Right lobe of liver (tissue), 6 donors: Measurements from ENCODE around the gene CACNA1C. TPM values are rescaled to one million over a fixed set of nuclear protein-coding genes. Genes with fewer than 3 reads are reported as not detected.

ENCODE experiments used
- ATAC-seq, 4 donors: fragments of 200-7000 bp; cut with Tn5 transposase; one replicate each; pipeline ENCODE4 v1.9.1; 2020; ENCODE audit warnings: mild to moderate bottlenecking in 4 of 4, moderate library complexity in 4 of 4
- DNase-seq, 3 donors: peaks; one replicate each; pipeline ENCODE4 v3.0.0-alpha.2; 2020
- H3K27ac ChIP-seq, 3 donors: fragments of 200-600 bp; one replicate each; pipeline ENCODE4 v1.8.0; 2022
- H3K27me3 ChIP-seq, 2 donors: fragments of 200-600 bp; one replicate each; pipeline ENCODE4 v1.8.0; 2022
- H3K36me3 ChIP-seq, 4 donors: fragments of 200-600 bp; sonication (generic) in 1 of 4; one replicate each; pipeline versions ENCODE4 v1.5.1 to v1.8.0; 2017 to 2022; ENCODE audit warnings: control low read depth in 1 of 4
- H3K4me1 ChIP-seq, 4 donors: fragments of 200-600 bp; sonication (generic) in 1 of 4; one replicate each; pipeline versions ENCODE4 v1.5.1 to v1.8.0; 2017 to 2022; ENCODE audit warnings: control low read depth in 1 of 4
- H3K4me3 ChIP-seq, 3 donors: fragments of 200-600 bp; one replicate each; pipeline ENCODE4 v1.8.0; 2022
- H3K9me3 ChIP-seq, 4 donors: fragments of 200-600 bp; sonication (generic) in 1 of 4; one replicate each; pipeline versions ENCODE4 v1.5.1 to v1.8.0; 2017 to 2022; ENCODE audit warnings: control low read depth in 1 of 4
- CTCF ChIP-seq, 4 donors: fragments of 200-600 bp in 3 of 4; fragments of 450-650 bp in 1 of 4; IDR thresholded peaks; one replicate each; pipeline versions ENCODE4 v1.5.1 to v1.8.0; 2016 to 2022; ENCODE audit warnings: antibody characterized with exemption in 4 of 4, mild to moderate bottlenecking in 2 of 4
- POLR2A ChIP-seq: fragments of 450-650 bp; IDR thresholded peaks from one replicate; pipeline ENCODE4 v1.6.1; 2017; ENCODE audit warnings: antibody characterized with exemption, mild to moderate bottlenecking
- WGBS: methylation state at CpG from one replicate; pipeline ENCODE4 v1.1.6; 2018; ENCODE audit warnings: low coverage, low lambda C conversion rate; ENCODE audit not compliant: insufficient coverage; ENCODE audit errors: missing lambda C conversion rate; 5-methylcytosine and 5-hydroxymethylcytosine counted together
- intact Hi-C, 2 donors: fragments of 100-400 bp; cut with DNase I; formaldehyde crosslinking; loops; one replicate each; pipeline versions ENCODE4 v1.11.2 to v1.14.1; 2022
- total RNA-seq, 6 experiments: library from RNA; depleted of rRNA in 2 of 6; stranded (reverse); fragments of >200 nt in 2 of 6; fragmentation: NEBNext Ultra II Directional in 3 of 6; extraction: Animal tissue kit (Norgen Biotek cat#: 25700) in 3 of 6; gene quantifications; one replicate each; pipeline versions ENCODE4 v1.1.0 to v1.2.4, GENCODE V29; 2016 to 2023
- donor health status: DM: no; HTN: yes; CAD: no.
- donor health status: DM: no; HTN: no; CAD: no.
- donor health status: DM: no; HTN: no; CAD: no.
- donor health status: DM: no; HTN: yes; CAD: no.
- donor health status: DM: no; HTN: yes; CAD: no.

Gene CACNA1C
- total RNA-seq, 6 experiments from 2014 or later: 0.18 to 1.0 (median 0.57) TPM

- Histone ChIP-seq H3K9me3 (no peaks in the 10 kb centered on the region), H3K27me3 (no peaks in the 10 kb centered on the region), H3K4me1 (no peaks in the 10 kb centered on the region), H3K27ac (no peak overlapping the region), H3K36me3 (no peaks in the 10 kb centered on the region), H3K4me3 (no peak overlapping the region)
- DNase-seq: no peak
- ATAC-seq: no peak
- intact Hi-C loops: no loop called here
- no peak for TF ChIP-seq CTCF (IDR thresholded peaks at IDR 0.05)
- TF ChIP-seq POLR2A: no peak
- 89% methylated on average over 1 of the region's 5 CpGs for WGBS
Measured at GRCh38 chr12:2537868-2538541, 485.2 kb downstream of the CACNA1C start.

- Histone ChIP-seq H3K4me1 (no peaks in the 10 kb centered on the region), H3K27ac (no peak overlapping the region), H3K27me3 (no peaks in the 10 kb centered on the region), H3K9me3 (no peaks in the 10 kb centered on the region), H3K4me3 (no peak overlapping the region), H3K36me3 (no peaks in the 10 kb centered on the region)
- TF ChIP-seq CTCF (IDR thresholded peaks at IDR 0.05) (no peak), POLR2A (no peak)
- ATAC-seq (no peak), DNase-seq (peak in 1 of 3 donors; percentile 32)
- intact Hi-C loops: no loop called here
- 58% methylated on average over 5 of the region's 8 CpGs for whole genome bisulfite sequencing
Measured at GRCh38 chr12:2539938-2540337, 487.2 kb downstream of the CACNA1C start.

- ATAC-seq (peak; percentile 54 to 61 (median 58)), DNase-seq (no peak)
- no peak for TF ChIP-seq CTCF (IDR thresholded peaks at IDR 0.05)
- TF ChIP-seq POLR2A: no peak
- H3K36me3 ChIP-seq: no peaks in the 10 kb centered on the region
- H3K9me3 ChIP-seq: no peaks in the 10 kb centered on the region
- intact Hi-C loops: no loop called here
- 35% methylated on average over 9 of the region's 13 CpGs for WGBS
- no peaks in the 10 kb centered on the region for H3K27me3 ChIP-seq
- no peaks in the 10 kb centered on the region for H3K4me1 ChIP-seq
- H3K27ac ChIP-seq: no peak overlapping the region
- H3K4me3 ChIP-seq: no peak overlapping the region
Measured at GRCh38 chr12:2540535-2540941, 487.8 kb downstream of the CACNA1C start.

- Histone ChIP-seq H3K4me1 (no peaks in the 10 kb centered on the region), H3K9me3 (no peaks in the 10 kb centered on the region), H3K27me3 (no peaks in the 10 kb centered on the region), H3K36me3 (no peaks in the 10 kb centered on the region), H3K4me3 (no peak overlapping the region), H3K27ac (no peak overlapping the region)
- DNase-seq (no peak), ATAC-seq (no peak)
- intact Hi-C loops: no loop called here
- TF ChIP-seq POLR2A (no peak), CTCF (IDR thresholded peaks at IDR 0.05) (no peak)
- 43% methylated on average over 7 of the region's 13 CpGs for WGBS
Measured at GRCh38 chr12:2541631-2542204, 488.9 kb downstream of the CACNA1C start.
